ENCODE data around the gene ARFIP2. TPM values are rescaled to one million over a fixed set of nuclear protein-coding genes. Genes with fewer than 3 reads are reported as not detected.

The ARFIP2 gene
- total RNA-seq, 1 experiment from 2014 or later = 55.1 TPM

- Histone ChIP-seq H3T11ph (ENCODE audit: low read length) (no peak overlapping the region), H4K91ac (ENCODE audit: insufficient read length, low read depth, low read length) (no peak overlapping the region), H3K9me3 (ENCODE audit: control insufficient read depth, low read depth, low read length) (no peaks in the 10 kb centered on the region), H3K79me2 (ENCODE audit: insufficient read depth, low read length) (peaks cover 10% of the 10 kb centered on the region; the same call in 1 of the 2 replicates), H2BK15ac (ENCODE audit: low read depth, low read length) (no peak overlapping the region), H2BK120ac (ENCODE audit: low read depth, low read length, poor library complexity, severe bottlenecking) (no peak overlapping the region), H3K27ac (ENCODE audit: insufficient read length, low read depth, low read length) (no peak overlapping the region), H3K79me1 (ENCODE audit: insufficient read depth, low read depth, low read length, poor library complexity, severe bottlenecking) (peaks cover 4% of the 10 kb centered on the region), H3K23ac (ENCODE audit: insufficient read length, low read depth, low read length) (no peak overlapping the region), H4K20me1 (ENCODE audit: control insufficient read depth, insufficient read depth, insufficient read length) (no peaks in the 10 kb centered on the region), H4K5ac (ENCODE audit: insufficient read length, low read depth, low read length) (no peak overlapping the region), H2BK5ac (ENCODE audit: insufficient read length, low read length) (no peak overlapping the region), H3K18ac (ENCODE audit: insufficient read length, low read depth, low read length) (no peak overlapping the region), H3K9ac (ENCODE audit: extremely low read depth, insufficient read length, low read length) (no peak overlapping the region), H2AK5ac (ENCODE audit: insufficient read length, low read length) (no peak overlapping the region), H2BK12ac (ENCODE audit: insufficient read length, low read depth, low read length) (no peak overlapping the region), H3K14ac (ENCODE audit: insufficient read depth, low read length) (no peak overlapping the region), H3K4me1 (ENCODE audit: insufficient read depth, low read length) (peaks cover 8% of the 10 kb centered on the region; the same call in 1 of the 2 replicates), H3K27me3 (ENCODE audit: insufficient read depth, low read length) (no peaks in the 10 kb centered on the region; the same call in 1 of the 2 replicates), H2AFZ (ENCODE audit: low read length) (no peak overlapping the region), H3K4me2 (ENCODE audit: insufficient read depth, insufficient read length, low read length) (no peak overlapping the region), H3K4ac (ENCODE audit: low read depth, low read length) (no peak overlapping the region), H3K56ac (ENCODE audit: insufficient read length, low read depth, low read length) (no peak overlapping the region), H2BK20ac (ENCODE audit: low read depth, low read length, poor library complexity, severe bottlenecking) (no peak overlapping the region), H4K8ac (replicated peaks; ENCODE audit: insufficient read length, low read depth, low read length) (no peak overlapping the region), H3K23me2 (ENCODE audit: insufficient read length, low read depth, low read length, poor library complexity, severe bottlenecking) (peaks cover 20% of the 10 kb centered on the region)
- peak; percentile 37; the same call in 2 of the 3 replicates for TF ChIP-seq CTCF (conservative IDR thresholded peaks at IDR 0.05)
- peaks cover 30 to 37% (median 36%) of the 10 kb centered on the region in 3 experiments for H3K36me3 Mint-ChIP-seq (ENCODE audit: insufficient read depth in 1 of 3, low read depth in 3 of 3)
- peak; percentile 77 for DNase-seq
- no peaks in the 10 kb centered on the region for H3K9me3 Mint-ChIP-seq
- H3K27me3 Mint-ChIP-seq (ENCODE audit: low read depth) = no peaks in the 10 kb centered on the region; the same call in 1 of the 2 replicates
- peaks cover 35 to 37% of the 10 kb centered on the region in 2 experiments for H3K4me1 Mint-ChIP-seq
- WGBS (ENCODE audit: extremely low coverage, insufficient read length, low lambda C conversion rate) = no CpG with 5 or more reads among the region's 5 CpGs
- peak overlapping the region in 1 of 2 experiments; percentile 60; a peak in 2 of 5 replicates for H3K4me3 Mint-ChIP-seq
- peak overlapping the region; percentile 28 to 81 (median 70); a peak in 3 of 7 replicates for H3K27ac Mint-ChIP-seq
These were observed 5.2 kb downstream of the ARFIP2 start for GRCh38 chr11:6475936-6476335.

Measured in H9 (cell line).